ENCODE measurements around the gene RPL13. TPM values are rescaled to one million over a fixed set of nuclear protein-coding genes. Genes with fewer than 3 reads are reported as not detected.

Gene RPL13
- total RNA-seq, 1 experiment from 2014 or later = 2,140 TPM

DNA sequence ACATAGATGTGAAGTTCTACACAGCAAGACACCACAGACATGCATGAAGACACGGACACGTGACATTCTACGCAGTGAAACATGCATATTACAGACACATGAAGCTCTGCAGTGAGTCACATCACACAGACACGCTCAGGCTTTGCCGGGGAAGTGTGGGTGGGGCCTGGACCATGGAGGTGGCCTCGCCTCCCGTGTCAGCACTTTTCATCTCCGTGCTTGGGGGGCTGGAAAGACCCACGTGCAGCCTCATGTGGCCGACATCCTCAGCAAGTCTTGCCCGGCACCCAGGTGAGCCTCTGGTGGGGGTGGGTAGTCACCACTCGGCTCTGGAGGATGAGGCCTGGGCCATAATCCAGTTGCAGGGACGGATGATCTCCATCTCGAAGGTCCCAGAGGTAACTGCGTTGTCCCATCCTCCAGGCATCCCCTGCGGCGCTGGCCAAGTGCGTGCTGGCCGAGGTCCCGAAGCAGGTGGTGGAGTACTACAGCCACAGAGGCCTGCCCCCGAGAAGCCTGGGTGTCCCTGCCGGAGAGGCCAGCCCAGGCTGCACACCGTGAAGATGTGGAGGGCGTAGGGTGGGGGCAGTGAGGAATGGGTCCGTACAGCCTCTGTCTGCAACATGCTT, 35.7 kb downstream of the RPL13 start:
- Histone ChIP-seq H3K36me3 (ENCODE audit: insufficient read depth, low read length, poor library complexity, severe bottlenecking) (peaks cover 14% of the 10 kb centered on the region), H3K27ac (ENCODE audit: low read depth, low read length, poor library complexity, severe bottlenecking) (no peak overlapping the region), H3K9me3 (ENCODE audit: low read depth, low read length, poor library complexity, severe bottlenecking) (no peaks in the 10 kb centered on the region), H3K27me3 (replicated peaks; ENCODE audit: insufficient read depth, low read depth, low read length, poor library complexity) (no peaks in the 10 kb centered on the region), H3K4me3 (ENCODE audit: low read depth, low read length, poor library complexity, severe bottlenecking) (no peak overlapping the region), H3K4me1 (ENCODE audit: insufficient read depth, low read length, poor library complexity, severe bottlenecking) (no peaks in the 10 kb centered on the region)
- DNase-seq (ENCODE audit: low spot score) = no peak
- intact Hi-C loops (cut with micrococcal nuclease; ENCODE audit: unreplicated experiment) = no loop called here
- ChIA-PET CTCF (no interaction called here), POLR2A (ENCODE audit: low non-redundant PET) (no interaction called here)
- BruUV-seq (replicated peaks) = no TSS peak
- TF ChIP-seq, protein P1, sequence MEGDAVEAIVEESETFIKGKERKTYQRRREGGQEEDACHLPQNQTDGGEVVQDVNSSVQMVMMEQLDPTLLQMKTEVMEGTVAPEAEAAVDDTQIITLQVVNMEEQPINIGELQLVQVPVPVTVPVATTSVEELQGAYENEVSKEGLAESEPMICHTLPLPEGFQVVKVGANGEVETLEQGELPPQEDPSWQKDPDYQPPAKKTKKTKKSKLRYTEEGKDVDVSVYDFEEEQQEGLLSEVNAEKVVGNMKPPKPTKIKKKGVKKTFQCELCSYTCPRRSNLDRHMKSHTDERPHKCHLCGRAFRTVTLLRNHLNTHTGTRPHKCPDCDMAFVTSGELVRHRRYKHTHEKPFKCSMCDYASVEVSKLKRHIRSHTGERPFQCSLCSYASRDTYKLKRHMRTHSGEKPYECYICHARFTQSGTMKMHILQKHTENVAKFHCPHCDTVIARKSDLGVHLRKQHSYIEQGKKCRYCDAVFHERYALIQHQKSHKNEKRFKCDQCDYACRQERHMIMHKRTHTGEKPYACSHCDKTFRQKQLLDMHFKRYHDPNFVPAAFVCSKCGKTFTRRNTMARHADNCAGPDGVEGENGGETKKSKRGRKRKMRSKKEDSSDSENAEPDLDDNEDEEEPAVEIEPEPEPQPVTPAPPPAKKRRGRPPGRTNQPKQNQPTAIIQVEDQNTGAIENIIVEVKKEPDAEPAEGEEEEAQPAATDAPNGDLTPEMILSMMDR (conservative IDR thresholded peaks at IDR 0.05; ENCODE audit: low read depth, low read length) = no peak
- TF ChIP-seq EZH2 (IDR thresholded peaks at IDR 0.05; ENCODE audit: borderline replicate concordance, low read depth, low read length, poor library complexity, severe bottlenecking) = no peak

DNA sequence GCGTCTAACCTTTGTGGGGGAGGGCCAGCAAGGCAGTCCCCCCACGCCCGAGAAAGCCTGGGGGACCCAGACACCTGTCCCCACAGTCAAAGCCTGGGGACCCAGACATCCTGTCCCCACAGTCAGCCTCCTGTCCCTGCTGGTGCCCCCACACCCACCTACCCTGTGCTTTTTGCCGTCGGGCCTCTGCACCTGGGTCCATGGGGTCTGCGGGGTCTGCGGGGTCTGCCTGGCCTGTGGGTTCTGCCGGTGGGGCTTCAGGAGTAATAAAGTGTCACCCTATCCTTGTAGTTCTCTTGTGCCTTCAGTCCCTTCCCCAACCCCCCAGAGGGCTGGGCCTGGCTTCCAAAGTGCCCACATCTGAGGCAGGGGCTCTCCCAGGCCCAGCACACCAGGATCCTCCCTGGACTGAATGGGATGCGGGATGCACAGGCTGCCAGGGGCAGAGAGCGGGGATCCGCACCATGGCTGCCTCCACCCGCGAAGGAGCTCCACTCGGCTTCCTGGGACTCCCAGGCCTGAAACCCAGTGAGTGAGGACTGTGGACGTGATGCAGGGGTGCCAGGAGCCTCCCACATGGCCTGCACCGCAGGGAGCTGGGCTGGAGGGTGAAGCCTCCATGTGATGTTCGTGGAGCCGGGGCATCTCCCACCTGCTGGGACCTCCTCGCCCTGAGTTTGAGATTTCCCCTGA, 36.6 kb downstream of the RPL13 start:
- CTCF ChIA-PET = no interaction called here
- no TSS peak for BruUV-seq (replicated peaks)
- Histone ChIP-seq H3K9me3 (ENCODE audit: low read depth, low read length, poor library complexity, severe bottlenecking) (no peaks in the 10 kb centered on the region), H3K27ac (ENCODE audit: low read depth, low read length, poor library complexity, severe bottlenecking) (no peak overlapping the region), H3K4me3 (ENCODE audit: low read depth, low read length, poor library complexity, severe bottlenecking) (no peak overlapping the region), H3K27me3 (replicated peaks; ENCODE audit: insufficient read depth, low read depth, low read length, poor library complexity) (no peaks in the 10 kb centered on the region), H3K36me3 (ENCODE audit: insufficient read depth, low read length, poor library complexity, severe bottlenecking) (peaks cover 14% of the 10 kb centered on the region), H3K4me1 (ENCODE audit: insufficient read depth, low read length, poor library complexity, severe bottlenecking) (peaks cover 3% of the 10 kb centered on the region)
- intact Hi-C loops (cut with micrococcal nuclease; ENCODE audit: unreplicated experiment) = no loop called here
- DNase-seq (ENCODE audit: low spot score) = no peak
- TF ChIP-seq, protein P1 (conservative IDR thresholded peaks at IDR 0.05; ENCODE audit: low read depth, low read length) = no peak
- TF ChIP-seq EZH2 (IDR thresholded peaks at IDR 0.05; ENCODE audit: borderline replicate concordance, low read depth, low read length, poor library complexity, severe bottlenecking) = no peak
- POLR2A ChIA-PET (ENCODE audit: low non-redundant PET) = no interaction called here

DNA sequence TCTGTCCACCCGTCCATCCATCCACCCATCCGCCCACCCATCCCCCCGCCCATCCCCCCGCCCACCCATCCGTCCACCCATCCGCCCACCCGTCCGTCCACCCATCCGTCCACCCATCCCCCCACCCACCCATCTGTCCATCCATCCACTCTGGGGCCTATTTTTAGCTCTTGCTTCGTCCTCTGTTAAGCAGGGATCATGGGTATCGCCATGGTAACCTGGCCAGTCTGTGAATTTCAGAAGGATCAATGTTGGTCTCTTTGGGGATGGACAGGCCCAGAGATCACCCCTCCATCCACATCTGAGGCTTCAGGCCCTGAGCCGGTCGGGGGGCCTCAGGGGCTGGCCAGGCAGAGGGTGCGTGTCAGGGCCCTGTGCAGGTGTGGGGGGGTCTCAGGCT, 37.7 kb downstream of the RPL13 start:
- no TSS peak for BruUV-seq (replicated peaks)
- no peak overlapping the region for H3K4me3 ChIP-seq (ENCODE audit: low read depth, low read length, poor library complexity, severe bottlenecking)
- DNase-seq (ENCODE audit: low spot score) = peak; percentile 51

More for the DNA sequence above, 37.7 kb downstream of the RPL13 start:
- H3K9me3 ChIP-seq (ENCODE audit: low read depth, low read length, poor library complexity, severe bottlenecking) = no peaks in the 10 kb centered on the region
- H3K27ac ChIP-seq (ENCODE audit: low read depth, low read length, poor library complexity, severe bottlenecking) = no peak overlapping the region
- ChIA-PET POLR2A (ENCODE audit: low non-redundant PET) (no interaction called here), CTCF (no interaction called here)
- no peaks in the 10 kb centered on the region for H3K27me3 ChIP-seq (replicated peaks; ENCODE audit: insufficient read depth, low read depth, low read length, poor library complexity)
- H3K36me3 ChIP-seq (ENCODE audit: insufficient read depth, low read length, poor library complexity, severe bottlenecking) = peaks cover 9% of the 10 kb centered on the region
- no peak for TF ChIP-seq EZH2 (IDR thresholded peaks at IDR 0.05; ENCODE audit: borderline replicate concordance, low read depth, low read length, poor library complexity, severe bottlenecking)
- TF ChIP-seq, protein P1 (conservative IDR thresholded peaks at IDR 0.05; ENCODE audit: low read depth, low read length) = no peak
- peaks cover 14% of the 10 kb centered on the region for H3K4me1 ChIP-seq (ENCODE audit: insufficient read depth, low read length, poor library complexity, severe bottlenecking)
- intact Hi-C loops (cut with micrococcal nuclease; ENCODE audit: unreplicated experiment) = no loop called here

Measured in A673 (cell line).